Upper lobe of right lung (tissue), 1 donor: ENCODE data around the gene OPTN. TPM values are rescaled to one million over a fixed set of nuclear protein-coding genes. Genes with fewer than 3 reads are reported as not detected.

Source experiments
- ATAC-seq: fragments of 200-7000 bp; cut with Tn5 transposase; one replicate; pipeline ENCODE4 v1.9.1; 2020; ENCODE audit warnings: mild to moderate bottlenecking, moderate library complexity
- DNase-seq: peaks from one replicate; pipeline ENCODE4 v3.0.0-alpha.2; 2020
- H3K27ac ChIP-seq: fragments of 200-600 bp; one replicate; pipeline ENCODE4 v1.8.0; 2022
- H3K27me3 ChIP-seq: fragments of 200-600 bp; one replicate; pipeline ENCODE4 v1.8.0; 2022; ENCODE audit warnings: mild to moderate bottlenecking
- H3K36me3 ChIP-seq: fragments of 200-600 bp; one replicate; pipeline ENCODE4 v1.8.0; 2022
- H3K4me1 ChIP-seq: fragments of 200-600 bp; one replicate; pipeline ENCODE4 v1.8.0; 2022
- H3K4me3 ChIP-seq: fragments of 200-600 bp; one replicate; pipeline ENCODE4 v1.8.0; 2022; ENCODE audit warnings: mild to moderate bottlenecking
- H3K9me3 ChIP-seq: fragments of 200-600 bp; one replicate; pipeline ENCODE4 v1.8.0; 2022
- intact Hi-C: fragments of 100-400 bp; cut with DNase I; formaldehyde crosslinking; loops from one replicate; pipeline ENCODE4 v1.11.0; 2022
- total RNA-seq: library from RNA; stranded (reverse); fragmentation: NEBNext Ultra II Directional; extraction: Animal tissue kit (Norgen Biotek cat#: 25700); gene quantifications from one replicate; pipeline ENCODE4 v1.2.1, GENCODE V29; 2021
- TF ChIP-seq, protein P1 (sequence below): fragments of 200-600 bp; IDR thresholded peaks from one replicate; pipeline ENCODE4 v1.8.0; 2022; ENCODE audit warnings: antibody characterized with exemption
- donor health status: DM: no; HTN: yes; CAD: no; lungs with severe emphysema.

OPTN gene
- total RNA-seq, 1 donor from 2014 or later, result 61.5 TPM

DNA sequence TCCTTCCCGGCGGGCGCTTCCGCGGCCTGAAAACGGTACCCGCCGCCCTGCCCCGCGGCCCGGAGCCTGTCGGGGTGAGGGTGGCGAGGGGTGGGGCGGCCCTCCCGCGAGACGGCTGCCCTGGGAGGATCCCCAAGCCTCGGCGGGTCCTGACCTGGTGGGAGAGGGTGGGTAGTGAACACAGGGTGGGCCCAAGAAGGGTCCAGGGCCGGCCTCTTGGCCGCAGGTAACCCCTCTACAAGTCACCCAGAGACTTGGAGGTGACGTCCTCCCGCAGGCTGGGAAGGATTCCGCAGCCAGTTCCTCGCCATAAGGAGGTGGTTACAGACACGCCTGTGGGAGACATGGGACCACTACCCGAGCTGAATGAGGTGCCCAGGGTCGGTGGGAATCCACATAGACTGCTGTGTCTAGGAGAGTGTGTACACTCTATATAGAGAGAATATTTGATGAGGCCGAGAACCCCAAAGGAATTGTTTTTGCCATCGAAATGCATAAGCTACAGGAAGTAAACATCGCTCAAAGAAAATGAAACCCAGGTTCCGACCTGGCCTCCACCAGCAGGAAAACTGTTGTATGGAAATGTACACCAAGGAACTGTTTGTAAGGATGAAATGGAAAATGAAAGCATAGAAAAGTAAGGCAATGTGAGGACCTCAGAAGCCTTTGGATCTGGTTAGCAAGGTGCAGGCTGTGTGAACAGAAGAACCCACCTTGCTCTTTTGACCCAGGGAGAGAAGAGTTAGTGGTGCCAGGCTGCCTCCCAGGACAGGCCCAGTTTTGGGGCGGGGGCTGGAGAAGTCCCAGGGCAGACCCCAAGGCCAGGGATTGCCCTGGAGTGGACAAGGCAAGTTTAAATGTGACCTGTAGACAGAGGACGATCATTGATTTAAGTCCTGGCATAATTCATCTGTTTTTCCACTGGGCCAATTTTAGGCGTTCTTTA lies 659 bp downstream of the OPTN start:
- ATAC-seq (peak; percentile 65), DNase-seq (peak; percentile 72)
- intact Hi-C loops, result no loop called here
- no peaks in the 10 kb centered on the region for H3K27me3 ChIP-seq
- peaks cover 12% of the 10 kb centered on the region for H3K4me1 ChIP-seq
- peak overlapping the region; percentile 87 for H3K27ac ChIP-seq
- no peaks in the 10 kb centered on the region for H3K36me3 ChIP-seq
- peak overlapping the region; percentile 87 for H3K4me3 ChIP-seq
- TF ChIP-seq, protein P1, sequence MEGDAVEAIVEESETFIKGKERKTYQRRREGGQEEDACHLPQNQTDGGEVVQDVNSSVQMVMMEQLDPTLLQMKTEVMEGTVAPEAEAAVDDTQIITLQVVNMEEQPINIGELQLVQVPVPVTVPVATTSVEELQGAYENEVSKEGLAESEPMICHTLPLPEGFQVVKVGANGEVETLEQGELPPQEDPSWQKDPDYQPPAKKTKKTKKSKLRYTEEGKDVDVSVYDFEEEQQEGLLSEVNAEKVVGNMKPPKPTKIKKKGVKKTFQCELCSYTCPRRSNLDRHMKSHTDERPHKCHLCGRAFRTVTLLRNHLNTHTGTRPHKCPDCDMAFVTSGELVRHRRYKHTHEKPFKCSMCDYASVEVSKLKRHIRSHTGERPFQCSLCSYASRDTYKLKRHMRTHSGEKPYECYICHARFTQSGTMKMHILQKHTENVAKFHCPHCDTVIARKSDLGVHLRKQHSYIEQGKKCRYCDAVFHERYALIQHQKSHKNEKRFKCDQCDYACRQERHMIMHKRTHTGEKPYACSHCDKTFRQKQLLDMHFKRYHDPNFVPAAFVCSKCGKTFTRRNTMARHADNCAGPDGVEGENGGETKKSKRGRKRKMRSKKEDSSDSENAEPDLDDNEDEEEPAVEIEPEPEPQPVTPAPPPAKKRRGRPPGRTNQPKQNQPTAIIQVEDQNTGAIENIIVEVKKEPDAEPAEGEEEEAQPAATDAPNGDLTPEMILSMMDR, result no peak
- H3K9me3 ChIP-seq, result no peaks in the 10 kb centered on the region

DNA sequence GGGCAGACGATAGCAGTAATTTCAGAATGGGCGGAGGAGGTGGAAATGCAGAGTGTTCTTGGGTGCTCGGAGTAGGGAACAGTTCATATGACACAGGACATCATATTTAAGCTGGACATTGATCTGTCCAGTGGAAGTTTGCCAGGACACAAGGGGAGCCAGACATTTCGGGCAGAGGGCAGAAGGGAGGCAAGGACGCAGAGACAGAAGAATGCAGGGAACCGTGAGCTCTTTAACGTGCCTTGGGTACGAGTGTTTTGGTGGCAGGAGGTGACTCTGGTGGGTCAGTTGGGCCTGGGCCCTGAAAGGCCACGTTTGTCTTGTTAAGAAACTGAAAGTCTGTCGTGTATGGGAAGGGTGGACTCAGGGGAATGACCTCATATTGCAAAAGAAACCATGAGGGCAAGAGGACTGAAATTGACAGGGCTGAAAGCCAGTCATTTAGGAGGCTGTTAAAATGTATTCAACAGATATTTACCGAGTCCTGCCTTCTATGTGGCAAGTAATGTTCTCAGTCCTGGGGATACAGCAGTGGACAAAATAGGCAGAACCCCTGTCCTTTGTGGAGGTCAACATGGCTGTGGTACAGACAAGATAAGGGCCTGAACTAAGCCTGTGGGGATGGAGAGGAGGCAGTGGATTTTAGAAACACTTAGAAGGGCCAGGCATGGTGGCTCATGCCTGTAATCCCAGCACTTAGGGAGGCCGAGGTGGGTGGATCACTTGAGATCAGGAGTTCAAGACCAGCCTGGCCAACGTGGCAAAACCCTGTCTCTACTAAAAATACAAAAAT lies 2.2 kb downstream of the OPTN start:
- H3K9me3 ChIP-seq, result no peaks in the 10 kb centered on the region
- H3K4me1 ChIP-seq, result peaks cover 12% of the 10 kb centered on the region
- intact Hi-C loops, result no loop called here
- H3K27me3 ChIP-seq, result no peaks in the 10 kb centered on the region
- H3K27ac ChIP-seq, result peak overlapping the region; percentile 47
- no peak for DNase-seq
- no peak for ATAC-seq
- peak overlapping the region; percentile 87 for H3K4me3 ChIP-seq
- no peaks in the 10 kb centered on the region for H3K36me3 ChIP-seq
- TF ChIP-seq, protein P1, result no peak

DNA sequence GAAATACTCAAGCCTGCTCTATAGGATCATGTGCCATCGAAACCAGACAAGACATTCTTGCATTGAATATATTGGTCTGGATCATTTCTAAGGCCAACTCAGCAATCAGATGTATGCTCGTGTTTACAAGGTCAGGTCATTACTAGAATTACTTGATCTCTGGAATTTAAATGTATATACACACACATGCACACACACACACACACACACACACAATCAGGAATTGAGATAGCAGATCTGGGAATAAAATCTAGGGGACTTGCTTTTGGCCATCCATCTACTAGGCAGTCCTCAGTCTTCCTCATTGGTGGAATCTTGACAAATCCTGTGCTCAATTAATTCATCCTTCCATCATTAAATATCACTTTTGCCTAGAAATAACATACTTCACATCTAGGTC lies 3.6 kb downstream of the OPTN start:
- DNase-seq, result no peak
- Histone ChIP-seq H3K27ac (no peak overlapping the region), H3K27me3 (no peaks in the 10 kb centered on the region), H3K4me1 (peaks cover 16% of the 10 kb centered on the region), H3K36me3 (no peaks in the 10 kb centered on the region), H3K4me3 (no peak overlapping the region), H3K9me3 (no peaks in the 10 kb centered on the region)
- no peak for ATAC-seq
- intact Hi-C loops, result no loop called here
- TF ChIP-seq, protein P1, result no peak

DNA sequence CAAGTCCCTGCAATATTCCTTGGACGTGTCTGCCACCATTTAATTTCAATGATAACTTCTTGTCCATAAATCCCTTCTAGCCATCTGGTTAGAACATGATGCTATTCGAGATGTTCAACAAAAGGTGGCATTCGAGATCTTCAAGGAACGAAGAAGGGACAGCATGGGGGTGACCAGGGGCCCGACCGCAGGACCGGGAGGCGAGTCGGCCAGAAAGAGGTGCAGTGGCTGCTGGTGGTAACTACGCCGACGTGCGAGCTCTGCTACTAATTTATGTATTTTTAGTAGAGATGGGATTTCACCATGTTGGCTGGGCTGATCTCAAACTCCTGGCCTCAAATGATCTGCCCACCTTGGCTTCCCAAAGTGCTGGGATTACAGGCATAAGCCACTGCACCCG lies 4.7 kb downstream of the OPTN start:
- Histone ChIP-seq H3K4me3 (no peak overlapping the region), H3K27me3 (no peaks in the 10 kb centered on the region), H3K27ac (no peak overlapping the region), H3K4me1 (peaks cover 16% of the 10 kb centered on the region), H3K9me3 (no peaks in the 10 kb centered on the region), H3K36me3 (peaks cover 7% of the 10 kb centered on the region)
- ATAC-seq (no peak), DNase-seq (no peak)
- intact Hi-C loops, result no loop called here
- TF ChIP-seq, protein P1, result no peak

DNA sequence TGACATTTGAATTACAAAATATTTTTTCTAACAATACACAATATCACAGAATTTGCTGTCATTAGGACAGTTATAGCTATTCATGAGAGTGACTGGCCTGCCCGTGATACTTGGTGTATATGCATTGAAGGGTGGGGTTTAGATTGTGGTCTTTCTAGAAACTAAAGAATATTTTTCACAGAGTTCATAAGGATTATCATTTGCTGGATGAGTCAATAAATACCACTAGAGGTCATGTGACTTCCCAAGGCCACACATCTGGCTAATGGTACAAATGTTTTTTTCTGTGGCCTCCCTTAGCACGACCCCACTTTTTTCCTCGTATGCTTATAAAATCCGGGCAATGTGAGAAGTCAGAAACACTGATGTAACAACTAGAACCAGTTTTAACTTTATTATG lies 5.2 kb downstream of the OPTN start:
- Histone ChIP-seq H3K4me3 (no peak overlapping the region), H3K27ac (no peak overlapping the region), H3K4me1 (peaks cover 16% of the 10 kb centered on the region), H3K27me3 (no peaks in the 10 kb centered on the region), H3K36me3 (peaks cover 8% of the 10 kb centered on the region), H3K9me3 (no peaks in the 10 kb centered on the region)
- intact Hi-C loops, result no loop called here
- ATAC-seq, result no peak
- DNase-seq, result no peak
- TF ChIP-seq, protein P1, result no peak
